Neuronal stem cell (in vitro differentiated cells): ENCODE results near the gene CAMK1.
A peak's percentile ranks its signal among the peaks of the same experiment; 100 is the strongest.

ENCODE experiments used
- DNase-seq: peaks from one replicate; pipeline ENCODE4 v3.0.0-alpha.2; 2013; ENCODE audit warnings: low spot score
- H2AFZ ChIP-seq: one replicate; pipeline ENCODE4 v1.6.1; 2013; ENCODE audit warnings: mild to moderate bottlenecking, low read length, inconsistent platforms
- H2AK5ac ChIP-seq: 2 replicates; pipeline ENCODE4 v1.6.1; 2013; ENCODE audit warnings: low read depth, mild to moderate bottlenecking, inconsistent platforms, low read length, moderate library complexity, mixed read lengths
- H2BK120ac ChIP-seq: 2 replicates; pipeline ENCODE4 v1.6.1; 2013; ENCODE audit warnings: low read depth, mild to moderate bottlenecking, inconsistent platforms, low read length, moderate library complexity, mixed read lengths
- H2BK12ac ChIP-seq: one replicate; pipeline ENCODE4 v1.6.1; 2013; ENCODE audit warnings: low read length, inconsistent platforms
- H2BK15ac ChIP-seq: 2 replicates; pipeline ENCODE4 v1.6.1; 2013; ENCODE audit warnings: mild to moderate bottlenecking, low read length, inconsistent platforms, mixed read lengths
- H2BK5ac ChIP-seq: one replicate; pipeline ENCODE4 v1.6.1; 2013; ENCODE audit warnings: inconsistent platforms, mild to moderate bottlenecking, low read length, moderate library complexity
- H3K14ac ChIP-seq: one replicate; pipeline ENCODE4 v1.6.1; 2013; ENCODE audit warnings: low read length, inconsistent platforms
- H3K18ac ChIP-seq: 2 replicates; pipeline ENCODE4 v1.6.1; 2013; ENCODE audit warnings: low read length, inconsistent platforms
- H3K23ac ChIP-seq: 2 replicates; pipeline ENCODE4 v1.6.1; 2013; ENCODE audit warnings: low read depth, mild to moderate bottlenecking, mixed read lengths, low read length, inconsistent platforms; ENCODE audit not compliant: poor library complexity
- H3K27ac ChIP-seq: replicated peaks from 3 replicates; pipeline ENCODE4 v1.5.1; 2013; ENCODE audit warnings: low read length, inconsistent platforms
- H3K27me3 ChIP-seq, 3 experiments: 2 replicates each; pipeline ENCODE4 v1.6.1; 2013; ENCODE audit warnings: low read length in 3 of 3, mild to moderate bottlenecking in 2 of 3, inconsistent platforms in 1 of 3, low read depth in 1 of 3, mixed read lengths in 1 of 3, moderate library complexity in 1 of 3; ENCODE audit not compliant: control insufficient read depth in 3 of 3, insufficient read depth in 3 of 3
- H3K36me3 ChIP-seq, 2 donors: replicated peaks in 1 of 2; 2 replicates each; pipeline ENCODE4 v1.6.1; 2013; ENCODE audit warnings: low read length in 2 of 2; ENCODE audit not compliant: control insufficient read depth in 2 of 2, insufficient read depth in 2 of 2
- H3K4ac ChIP-seq: 2 replicates; pipeline ENCODE4 v1.6.1; 2013; ENCODE audit warnings: inconsistent platforms, mild to moderate bottlenecking, low read length, moderate library complexity
- H3K4me1 ChIP-seq, 2 donors: 1 replicate in 1 of 2; 2 replicates in 1 of 2; pipeline ENCODE4 v1.6.1; 2013; ENCODE audit warnings: low read length in 2 of 2, low read depth in 1 of 2; ENCODE audit not compliant: control insufficient read depth in 2 of 2, insufficient read depth in 1 of 2
- H3K4me2 ChIP-seq: one replicate; pipeline ENCODE4 v1.6.1; 2013; ENCODE audit warnings: mild to moderate bottlenecking, low read length, inconsistent platforms; ENCODE audit not compliant: insufficient read depth, poor library complexity, severe bottlenecking
- H3K4me3 ChIP-seq, 2 donors: 2 replicates each; pipeline ENCODE4 v1.5.1; 2013; ENCODE audit warnings: low read length in 2 of 2, mild to moderate bottlenecking in 2 of 2, inconsistent platforms in 1 of 2, moderate library complexity in 1 of 2
- H3K79me1 ChIP-seq: one replicate; pipeline ENCODE4 v1.6.1; 2013; ENCODE audit warnings: low read depth, mild to moderate bottlenecking, inconsistent platforms, low read length, moderate library complexity
- H3K9ac ChIP-seq: one replicate; pipeline ENCODE4 v1.6.1; 2013; ENCODE audit warnings: mild to moderate bottlenecking, low read depth, low read length, inconsistent platforms; ENCODE audit not compliant: poor library complexity
- H3K9me3 ChIP-seq, 2 donors: replicated peaks in 1 of 2; 2 replicates each; pipeline versions ENCODE3 to v1.6.1; 2013; ENCODE audit warnings: low read length in 2 of 2, mild to moderate bottlenecking in 2 of 2, inconsistent platforms in 1 of 2, low read depth in 1 of 2, mixed read lengths in 1 of 2, moderate library complexity in 1 of 2; ENCODE audit not compliant: control insufficient read depth in 2 of 2, insufficient read depth in 1 of 2
- H4K8ac ChIP-seq: one replicate; pipeline ENCODE4 v1.6.1; 2013; ENCODE audit warnings: low read depth, mild to moderate bottlenecking, inconsistent platforms, low read length, moderate library complexity
- H4K91ac ChIP-seq: one replicate; pipeline ENCODE4 v1.6.1; 2013; ENCODE audit warnings: low read length, low read depth, mild to moderate bottlenecking, inconsistent platforms; ENCODE audit not compliant: poor library complexity
- WGBS, 2 donors: extraction: QIAGEN DNeasy Blood & Tissue Kit; methylation state at CpG; one replicate each; pipeline ENCODE4 v1.1.7; 2013; ENCODE audit warnings: missing lambda C conversion rate in 2 of 2, mixed read lengths in 1 of 2; ENCODE audit not compliant: insufficient read length in 2 of 2, insufficient replicate concordance in 1 of 2; ENCODE audit errors: extremely low coverage in 2 of 2; 5-methylcytosine and 5-hydroxymethylcytosine counted together

Gene CAMK1

GRCh38 chr3:9797196-9797945 lies 27.6 kb upstream of the CAMK1 start:
- WGBS, 2 donors = no CpG with 5 or more reads among the region's 12 CpGs
- no peak overlapping the region for H3K4ac ChIP-seq
- no peak overlapping the region for H2BK15ac ChIP-seq
- peak overlapping the region in 1 of 2 donors; percentile 17 for H3K4me3 ChIP-seq
- no peak overlapping the region for H3K18ac ChIP-seq
- no peak overlapping the region for H2BK120ac ChIP-seq
- no peak overlapping the region for H4K8ac ChIP-seq
- H4K91ac ChIP-seq = no peak overlapping the region
- H2BK12ac ChIP-seq = no peak overlapping the region
- H3K14ac ChIP-seq = no peak overlapping the region
- H3K9me3 ChIP-seq = no peaks in the 10 kb centered on the region
- no peak overlapping the region for H3K23ac ChIP-seq
- H2AK5ac ChIP-seq = no peak overlapping the region
- no peak overlapping the region for H2AFZ ChIP-seq
- peaks cover 4% of the 10 kb centered on the region for H3K79me1 ChIP-seq
- peaks cover 33 to 71% of the 10 kb centered on the region in 2 donors for H3K36me3 ChIP-seq
- DNase-seq = no peak
- no peak overlapping the region for H3K9ac ChIP-seq
- no peak overlapping the region for H3K4me2 ChIP-seq
- H2BK5ac ChIP-seq = no peak overlapping the region
- peaks cover 4 to 7% of the 10 kb centered on the region in 2 donors for H3K4me1 ChIP-seq
- no peaks in the 10 kb centered on the region for H3K27me3 ChIP-seq
- H3K27ac ChIP-seq = no peak overlapping the region

GRCh38 chr3:9795207-9795606 lies 25.5 kb upstream of the CAMK1 start:
- Histone ChIP-seq H3K18ac (no peak overlapping the region), H3K4me3 (no peak overlapping the region), H4K91ac (no peak overlapping the region), H2BK120ac (no peak overlapping the region), H3K27ac (no peak overlapping the region), H3K9me3 (no peaks in the 10 kb centered on the region), H3K4me2 (no peak overlapping the region), H3K23ac (no peak overlapping the region), H4K8ac (no peak overlapping the region), H2BK15ac (no peak overlapping the region), H2BK5ac (no peak overlapping the region), H3K79me1 (peaks cover 4% of the 10 kb centered on the region), H3K36me3 (peaks cover 29 to 69% of the 10 kb centered on the region in 2 donors), H3K4ac (no peak overlapping the region), H3K9ac (no peak overlapping the region), H3K27me3 (no peaks in the 10 kb centered on the region), H3K14ac (no peak overlapping the region), H2AFZ (no peak overlapping the region), H2AK5ac (no peak overlapping the region), H3K4me1 (peaks cover 7 to 9% of the 10 kb centered on the region in 2 donors), H2BK12ac (no peak overlapping the region)
- DNase-seq = no peak
- no CpG with 5 or more reads among the region's 5 CpGs for WGBS, 2 donors

DNA sequence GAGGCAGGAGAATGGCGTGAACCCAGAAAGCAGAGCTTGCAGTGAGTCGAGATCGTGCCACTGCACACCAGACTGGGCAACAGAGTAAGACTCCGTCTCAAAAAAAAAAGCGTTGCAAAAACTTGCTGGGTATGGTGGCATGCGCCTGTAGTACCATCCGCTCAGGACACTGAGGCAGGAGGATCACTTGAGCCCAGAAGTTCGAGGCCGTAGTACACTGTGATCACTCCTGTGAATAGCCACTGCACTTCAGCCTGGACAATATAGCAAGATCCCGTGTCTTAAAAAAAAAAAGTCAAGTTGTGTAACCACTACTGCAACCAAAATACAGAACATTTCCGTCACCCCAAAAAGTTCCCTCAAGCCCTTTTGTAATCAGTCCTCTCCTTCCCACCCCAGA lies 24.7 kb upstream of the CAMK1 start:
- H3K36me3 ChIP-seq = peaks cover 27 to 69% of the 10 kb centered on the region in 2 donors
- no peak overlapping the region for H4K8ac ChIP-seq
- WGBS, 2 donors = no CpG with 5 or more reads among the region's 11 CpGs

DNA sequence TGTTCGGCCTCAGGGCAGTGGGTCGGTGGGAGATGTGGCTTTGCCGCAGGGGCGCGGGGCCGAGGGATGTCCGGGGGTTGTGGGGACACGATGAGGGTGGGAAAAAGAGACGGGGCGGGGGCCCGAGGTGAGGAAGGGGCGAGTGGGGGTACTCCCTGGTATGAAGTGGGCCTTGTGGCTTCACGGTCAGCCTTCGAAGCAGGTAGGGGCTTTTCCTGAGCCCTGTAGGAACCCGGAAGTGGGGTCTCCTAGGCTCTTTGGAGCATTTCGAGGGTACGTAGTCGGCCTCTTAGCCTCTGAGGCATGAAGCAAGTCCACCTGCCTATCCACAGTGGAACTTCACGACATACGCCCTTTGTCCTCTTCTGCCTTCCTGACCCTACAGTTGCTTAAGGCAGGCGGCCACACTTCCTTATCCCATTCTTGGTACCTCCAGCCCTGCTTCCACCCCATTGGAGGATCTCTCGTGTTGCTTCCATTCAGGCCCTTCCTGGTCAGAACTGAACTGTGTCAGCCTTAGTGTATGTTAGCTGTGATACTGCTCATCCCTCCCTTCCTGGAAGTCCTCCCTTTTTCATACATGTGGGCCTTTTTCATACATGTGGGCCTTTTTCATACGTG lies 23.5 kb upstream of the CAMK1 start:
- Histone ChIP-seq H3K79me1 (peaks cover 4% of the 10 kb centered on the region), H3K18ac (peak overlapping the region; percentile 55), H3K4me3 (peak overlapping the region; percentile 71 to 88), H2BK15ac (no peak overlapping the region), H2BK12ac (no peak overlapping the region), H3K36me3 (peaks cover 30 to 67% of the 10 kb centered on the region in 2 donors), H3K4me2 (peak overlapping the region; percentile 77), H2BK5ac (peak overlapping the region; percentile 4), H3K14ac (no peak overlapping the region), H2AK5ac (peak overlapping the region; percentile 13), H3K27ac (peak overlapping the region; percentile 49), H3K23ac (peak overlapping the region; percentile 82), H3K4ac (peak overlapping the region; percentile 86), H2BK120ac (no peak overlapping the region), H3K4me1 (peaks cover 7 to 9% of the 10 kb centered on the region in 2 donors), H4K8ac (no peak overlapping the region), H4K91ac (peak overlapping the region; percentile 11), H3K27me3 (no peaks in the 10 kb centered on the region), H3K9me3 (no peaks in the 10 kb centered on the region), H3K9ac (peak overlapping the region; percentile 95), H2AFZ (peak overlapping the region; percentile 98)
- DNase-seq = no peak
- no CpG with 5 or more reads among the region's 23 CpGs for WGBS, 2 donors

More for the DNA sequence above, 24.7 kb upstream of the CAMK1 start:
- no peak overlapping the region for H2BK12ac ChIP-seq
- H3K4me3 ChIP-seq = no peak overlapping the region
- H2AFZ ChIP-seq = no peak overlapping the region
- H4K91ac ChIP-seq = no peak overlapping the region
- no peak overlapping the region for H3K18ac ChIP-seq
- H3K4ac ChIP-seq = no peak overlapping the region
- no peak overlapping the region for H2BK15ac ChIP-seq
- no peak overlapping the region for H3K9ac ChIP-seq
- H3K4me1 ChIP-seq = peaks cover 7 to 9% of the 10 kb centered on the region in 2 donors
- H2AK5ac ChIP-seq = no peak overlapping the region
- no peak overlapping the region for H2BK5ac ChIP-seq
- no peak overlapping the region for H3K14ac ChIP-seq
- peaks cover 4% of the 10 kb centered on the region for H3K79me1 ChIP-seq
- H3K9me3 ChIP-seq = no peaks in the 10 kb centered on the region
- no peak for DNase-seq
- H2BK120ac ChIP-seq = no peak overlapping the region
- H3K27ac ChIP-seq = no peak overlapping the region
- no peak overlapping the region for H3K23ac ChIP-seq
- H3K4me2 ChIP-seq = no peak overlapping the region
- H3K27me3 ChIP-seq = no peaks in the 10 kb centered on the region
